GM12878 (cell line): Measurements from ENCODE around the gene ADAD1. TPM values are rescaled to one million over a fixed set of nuclear protein-coding genes. Genes with fewer than 3 reads are reported as not detected.

Source experiments
- ATAC-seq: fragments of 200-7000 bp; cut with Tn5 transposase; 3 replicates; pipeline ENCODE4 v1.9.1; 2020; ENCODE audit warnings: mild to moderate bottlenecking, moderate library complexity
- BruUV-seq: library from RNA; stranded (reverse); fragments of 400-500 nt; replicated peaks from 2 replicates; lab custom pipeline; 2021; lab: Mats Ljungman, UMichigan
- CTCF ChIA-PET: fragments of 300-600 bp; sonication (Branson Sonifier 250); formaldehyde crosslinking; extraction: SDS; loops from one replicate; lab custom pipeline; 2021; ENCODE audit warnings: inconsistent platforms; lab: Yijun Ruan, JAX
- POLR2A ChIA-PET: fragments of 350-600 bp; formaldehyde crosslinking; extraction: SDS; loops from one replicate; lab custom pipeline; 2021; ENCODE audit warnings: inconsistent platforms; lab: Charles Lee
- RAD21 ChIA-PET: fragments of 300-600 bp; sonication (Branson Sonifier 250); formaldehyde crosslinking; loops from one replicate; lab custom pipeline; 2023; ENCODE audit warnings: antibody characterized with exemption; ENCODE audit not compliant: unreplicated experiment; lab: Charles Lee
- SMC1A ChIA-PET: fragments of 300-600 bp; sonication (Branson Sonifier 250); formaldehyde crosslinking; loops from one replicate; lab custom pipeline; 2023; ENCODE audit not compliant: unreplicated experiment, uncharacterized antibody; lab: Charles Lee
- DNase-seq: peaks from one replicate; pipeline ENCODE4 v3.0.0-alpha.2; 2011; ENCODE audit warnings: low read depth, low spot score
- FAIRE-seq: peaks from 3 replicates; lab custom pipeline; 2011; peaks lifted over from hg19 to GRCh38; lab: Jason Lieb, UNC
- H2AFZ ChIP-seq: 2 replicates; pipeline ENCODE4 v1.6.0; 2011; ENCODE audit warnings: low read depth, low read length, control low read depth; ENCODE audit not compliant: control insufficient read depth
- H3K27ac ChIP-seq: 2 replicates; pipeline ENCODE4 v1.5.1; 2011; ENCODE audit warnings: control low read depth; ENCODE audit not compliant: control insufficient read depth, insufficient read depth
- H3K27me3 ChIP-seq, 2 experiments: replicated peaks in 1 of 2; 2 replicates each; pipeline versions ENCODE4 v1.6.0 to v1.6.1; 2011; ENCODE audit warnings: low read length in 1 of 2; ENCODE audit not compliant: control insufficient read depth in 2 of 2, insufficient read depth in 2 of 2
- H3K36me3 ChIP-seq, 2 experiments: 2 replicates each; pipeline ENCODE4 v1.5.1; 2011; ENCODE audit warnings: low read length in 1 of 2; ENCODE audit not compliant: control insufficient read depth in 2 of 2, insufficient read depth in 2 of 2
- H3K4me1 ChIP-seq: 2 replicates; pipeline ENCODE4 v1.6.1; 2011; ENCODE audit warnings: mild to moderate bottlenecking, low read length, moderate library complexity, mixed read lengths; ENCODE audit not compliant: control insufficient read depth, insufficient read depth
- H3K4me2 ChIP-seq: 2 replicates; pipeline ENCODE4 v1.6.0; 2011; ENCODE audit warnings: control low read depth; ENCODE audit not compliant: control insufficient read depth, insufficient read depth
- H3K4me3 ChIP-seq: fragments of 200-600 bp; sonication (generic); 2 replicates; pipeline ENCODE4 v1.5.1; 2016
- H3K79me2 ChIP-seq: 2 replicates; pipeline ENCODE4 v1.6.0; 2011; ENCODE audit warnings: low read length; ENCODE audit not compliant: control insufficient read depth, insufficient read depth
- H3K9ac ChIP-seq: 2 replicates; pipeline ENCODE4 v1.8.0; 2011; ENCODE audit warnings: low read length, control low read depth, mixed read lengths; ENCODE audit not compliant: control insufficient read depth, insufficient read depth
- H3K9me3 ChIP-seq: replicated peaks from 3 replicates; pipeline ENCODE4 v1.5.1; 2011; ENCODE audit warnings: mild to moderate bottlenecking, low read length; ENCODE audit not compliant: control insufficient read depth, insufficient read depth
- H4K20me1 ChIP-seq: 2 replicates; pipeline ENCODE4 v1.6.0; 2011; ENCODE audit not compliant: control insufficient read depth, insufficient read depth
- CREM ChIP-seq: IDR thresholded peaks from 2 replicates; pipeline ENCODE4 v1.6.1; 2014; ENCODE audit warnings: antibody characterized with exemption, low read depth
- E2F4 ChIP-seq: IDR thresholded peaks from 2 replicates; pipeline ENCODE4 v1.6.1; 2012; ENCODE audit warnings: low read depth, low read length, improper control_type of control experiment
- PBX3 ChIP-seq: IDR thresholded peaks from 2 replicates; pipeline ENCODE4 v1.6.1; 2011; ENCODE audit warnings: mild to moderate bottlenecking, low read depth, low read length, moderate library complexity; ENCODE audit not compliant: insufficient replicate concordance
- POLR2AphosphoS5 ChIP-seq: IDR thresholded peaks from 2 replicates; pipeline ENCODE4 v1.6.1; 2011; ENCODE audit warnings: mild to moderate bottlenecking, low read length, inconsistent platforms
- POU2F2 ChIP-seq: IDR thresholded peaks from 3 replicates; pipeline ENCODE4 v1.6.1; 2011; ENCODE audit warnings: low read depth, mild to moderate bottlenecking, low read length, borderline replicate concordance
- USF2 ChIP-seq: IDR thresholded peaks from 2 replicates; pipeline ENCODE4 v1.6.1; 2011; ENCODE audit warnings: low read depth, low read length, improper control_type of control experiment, borderline replicate concordance
- ZBTB4 ChIP-seq: fragments of 450-650 bp; formaldehyde crosslinking; IDR thresholded peaks from 2 replicates; pipeline ENCODE4 v1.4.0; 2022; ENCODE audit warnings: mild to moderate bottlenecking, moderate library complexity
- WGBS: methylation state at CpG from one replicate; pipeline ENCODE4 v1.1.6; 2016; ENCODE audit warnings: low lambda C conversion rate; ENCODE audit not compliant: insufficient replicate concordance, insufficient coverage; ENCODE audit errors: missing lambda C conversion rate; 5-methylcytosine and 5-hydroxymethylcytosine counted together
- in situ Hi-C: fragments of 300-500 bp; cut with MboI; formaldehyde crosslinking; loops from 9 replicates; pipeline ENCODE4 v1.14.3; 2018; ENCODE audit warnings: mixed read lengths
- intact Hi-C: fragments of 100-400 bp; cut with micrococcal nuclease; formaldehyde crosslinking; loops from one replicate; pipeline ENCODE4 v1.14.2; 2022; ENCODE audit not compliant: unreplicated experiment
- polyA plus RNA-seq, 11 experiments: library from polyadenylated mRNA; depleted of rRNA in 4 of 11; unstranded in 6 of 11; stranded (reverse) in 5 of 11; fragments of >200 nt; fragmentation: Nextera tagmentation in 4 of 11; fragmentation: Illumina TruSeq in 1 of 11; extraction: Ambion mirVana in 4 of 11; extraction: Trizol in 1 of 11; gene quantifications; 1 replicate in 1 of 11; 2 replicates in 10 of 11; pipeline versions ENCODE4 v1.2.1 to v1.2.3, GENCODE V29; 2011 to 2016; ENCODE audit warnings: inconsistent platforms in 2 of 11, missing spikeins in 2 of 11, low read depth in 1 of 11
- total RNA-seq, 4 experiments: library from RNA; depleted of rRNA in 3 of 4; stranded (reverse); fragments of >200 nt in 3 of 4; fragmentation: Illumina TruSeq in 1 of 4; extraction: Trizol in 1 of 4; gene quantifications; 2 replicates each; pipeline versions ENCODE4 v1.2.1 to v1.2.3, GENCODE V29; 2013 to 2021

Gene ADAD1
- total and polyA plus RNA-seq, 10 of the 15 experiments (the other 5 are each of a cell fraction or from before 2014, with no cell fraction given): not detected

GRCh38 chr4:122360754-122361153 lies 18.1 kb upstream of the ADAD1 start:
- no peak overlapping the region for H3K4me2 ChIP-seq
- in situ Hi-C loops: no loop called here
- ChIA-PET SMC1A (no interaction called here), POLR2A (interaction anchor here (1.4 kb wide), 1 partner anchor 12 kb away, joined by 3 read pairs; no protein-coding TSS in a partner anchor), RAD21 (no interaction called here), CTCF (no interaction called here)
- FAIRE-seq (no peak), ATAC-seq (no peak), DNase-seq (no peak)
- H3K4me1 ChIP-seq: no peaks in the 10 kb centered on the region
- H3K27me3 ChIP-seq: no peaks in the 10 kb centered on the region
- no peak overlapping the region for H3K4me3 ChIP-seq
- no TSS peak for BruUV-seq
- H3K9me3 ChIP-seq: no peaks in the 10 kb centered on the region; the same call in 2 of the 3 replicates
- 98% methylated on average over 3 of the region's 3 CpGs for WGBS
- intact Hi-C loops: no loop called here
- no peaks in the 10 kb centered on the region for H4K20me1 ChIP-seq
- no peak overlapping the region for H3K9ac ChIP-seq
- H2AFZ ChIP-seq: no peak overlapping the region
- H3K79me2 ChIP-seq: no peaks in the 10 kb centered on the region
- H3K36me3 ChIP-seq: peaks cover 0 to 9% of the 10 kb centered on the region in 2 experiments; a peak in 1 of 4 replicates
- no peak for TF ChIP-seq POU2F2
- TF ChIP-seq USF2: no peak
- no peak for TF ChIP-seq ZBTB4 (CRISPR knock-in tag)
- TF ChIP-seq E2F4: no peak
- no peak for TF ChIP-seq PBX3
- no peak for TF ChIP-seq CREM
- no peak for TF ChIP-seq POLR2AphosphoS5
- no peak overlapping the region for H3K27ac ChIP-seq
